ENCODE measurements around the gene TEKTIP1.
"Not testable (repeated sequence)": the region's sequence is repeated elsewhere in the genome, so short reads cannot be mapped to it uniquely, and the experiment has no call there.

Gene TEKTIP1

DNA sequence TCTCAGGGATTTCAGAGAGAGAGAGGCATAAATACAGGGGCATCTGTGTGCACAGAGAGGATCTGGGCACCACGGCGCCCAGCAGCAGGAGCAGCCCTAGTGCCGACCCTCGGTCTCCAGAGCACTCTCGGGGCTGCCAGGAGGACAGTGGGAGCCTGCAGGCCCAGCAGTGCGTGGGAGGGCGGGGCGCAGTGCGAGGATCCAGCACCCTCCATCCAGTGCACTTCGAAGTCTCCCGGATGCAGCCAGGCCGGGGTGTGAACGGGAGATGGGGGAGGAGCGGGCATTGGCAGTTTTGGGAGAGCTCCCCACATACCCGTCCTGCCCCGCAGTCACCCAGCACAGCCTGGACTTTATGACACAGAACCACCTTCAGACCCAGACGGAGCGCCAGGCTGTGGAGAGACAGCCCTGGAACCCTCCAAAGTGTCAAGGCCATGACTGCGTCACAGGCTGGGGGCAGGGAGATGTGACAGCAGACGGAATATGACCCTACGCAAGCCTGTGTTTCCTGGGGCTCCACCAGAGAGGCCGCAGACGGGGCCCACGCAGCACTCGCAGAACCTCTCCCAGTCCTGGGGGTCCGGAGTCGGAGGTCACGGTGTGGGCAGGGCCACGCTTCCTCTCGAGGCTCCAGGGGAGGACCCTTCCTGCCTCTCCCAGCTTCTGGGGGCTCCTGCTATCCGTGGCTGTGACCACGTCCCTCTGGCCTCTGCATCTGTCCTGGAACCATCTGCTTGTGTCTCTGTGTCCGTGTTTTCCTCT, 14.7 kb upstream of the TEKTIP1 start:
- DNase-seq, result no peak

DNA sequence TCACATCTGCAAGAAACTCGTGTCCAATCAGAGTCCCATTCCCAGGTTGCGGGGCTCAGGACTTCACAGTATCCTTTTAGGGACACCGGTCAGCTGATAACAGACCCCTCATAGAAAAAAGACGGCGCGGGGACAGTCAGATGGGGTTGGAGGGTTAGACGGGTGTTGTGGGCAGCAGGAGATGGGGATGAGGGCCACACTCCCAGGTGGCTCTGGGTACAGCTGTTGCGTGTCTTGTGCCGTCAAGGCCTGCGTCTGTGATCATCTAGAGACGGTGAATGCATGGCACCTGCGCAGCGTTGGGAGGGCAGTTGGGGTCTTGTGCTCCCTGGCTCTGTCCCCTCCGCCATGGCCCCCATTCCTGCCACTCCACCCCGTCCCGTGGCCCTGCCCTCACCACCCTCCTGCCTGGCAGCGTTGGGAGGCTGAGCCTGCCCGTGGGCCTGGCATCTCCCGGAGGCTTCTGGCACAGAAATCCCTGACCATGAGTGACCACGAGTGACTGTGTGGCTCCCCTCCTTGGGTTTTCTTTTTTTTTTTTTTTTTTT, 14.0 kb upstream of the TEKTIP1 start:
- no peak for DNase-seq

DNA sequence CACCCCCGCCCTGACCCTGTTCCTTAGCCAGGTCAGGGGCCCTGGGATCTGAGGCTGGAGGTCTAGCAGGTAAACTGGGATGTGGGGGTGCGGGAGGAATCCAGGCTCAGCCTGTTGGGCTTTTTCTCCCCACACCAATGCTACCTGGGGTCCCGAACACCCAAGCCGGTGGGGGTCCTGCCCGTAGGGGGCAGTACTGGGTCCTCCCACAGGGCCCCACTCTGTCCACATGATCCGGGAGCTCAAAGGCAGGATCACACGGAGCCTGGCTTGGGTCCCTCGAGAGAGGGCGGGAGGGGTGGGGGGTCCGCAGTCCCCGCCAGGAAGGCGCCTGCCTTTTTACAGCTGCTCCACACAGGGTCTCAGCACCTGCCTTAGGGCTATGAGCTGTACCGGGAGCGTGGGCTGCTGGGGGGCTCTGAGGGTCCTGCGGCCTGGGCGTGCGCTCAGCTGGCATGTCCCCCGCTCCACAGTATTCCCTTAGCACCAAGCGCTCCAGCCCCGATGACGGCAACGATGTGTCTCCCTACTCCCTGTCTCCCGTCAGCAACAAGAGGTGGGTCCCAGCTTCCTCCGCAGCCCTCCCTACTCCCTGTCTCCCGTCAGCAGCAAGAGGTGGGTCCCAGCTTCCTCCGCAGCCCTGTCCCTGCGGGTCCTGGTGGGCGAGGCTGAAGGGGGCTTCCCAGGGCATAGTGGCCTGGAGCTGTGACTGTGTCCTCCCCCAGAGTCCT, 12.3 kb upstream of the TEKTIP1 start:
- DNase-seq, result no peak

DNA sequence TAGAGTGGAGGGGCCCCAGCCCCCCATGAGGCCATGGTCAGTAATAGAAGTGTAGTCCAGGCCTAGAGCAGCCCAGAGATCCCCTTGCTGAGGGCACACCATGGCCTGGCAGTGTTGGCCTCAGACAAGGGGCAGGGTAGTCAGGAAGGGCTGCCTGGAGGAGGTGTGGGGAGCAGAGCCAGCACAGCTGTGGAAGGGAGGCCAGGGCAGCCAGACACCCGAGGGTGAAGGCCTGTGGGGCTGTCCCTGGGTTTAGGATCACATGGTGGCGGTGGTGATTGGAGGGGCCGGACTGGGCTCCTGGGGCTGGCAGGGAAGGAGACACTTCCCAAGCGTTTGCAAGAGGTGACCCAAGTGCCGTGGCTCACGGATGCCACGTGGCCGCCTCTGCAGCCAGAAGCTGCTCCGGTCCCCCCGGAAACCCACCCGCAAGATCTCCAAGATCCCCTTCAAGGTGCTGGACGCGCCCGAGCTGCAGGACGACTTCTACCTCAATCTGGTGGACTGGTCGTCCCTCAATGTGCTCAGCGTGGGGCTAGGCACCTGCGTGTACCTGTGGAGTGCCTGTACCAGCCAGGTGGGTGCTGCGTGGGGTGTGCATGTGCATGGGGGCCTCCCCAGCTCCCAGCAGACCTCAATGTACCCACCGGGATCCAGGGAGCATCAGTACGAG, 11.6 kb upstream of the TEKTIP1 start:
- DNase-seq, result no peak

DNA sequence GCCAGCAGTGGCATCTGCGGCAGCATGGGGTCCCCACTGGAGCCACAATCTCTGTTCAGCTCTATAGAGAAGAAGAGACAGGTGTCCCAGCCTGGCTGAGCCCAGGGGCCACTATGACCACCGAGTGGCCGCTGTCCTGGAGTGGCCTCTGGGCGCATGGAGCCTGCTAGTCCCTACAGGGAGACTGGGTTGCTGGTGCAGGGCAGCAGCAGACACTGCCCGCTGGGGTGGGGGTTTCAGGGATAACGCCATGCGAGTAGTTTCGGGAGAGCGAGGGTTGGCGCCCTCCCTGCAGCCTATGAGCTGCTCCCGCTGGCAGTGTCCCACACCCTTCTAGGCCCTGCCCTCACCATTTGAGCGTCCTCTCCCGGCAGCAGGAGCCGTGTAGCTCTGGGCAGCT, 10.9 kb upstream of the TEKTIP1 start:
- no peak for DNase-seq

DNA sequence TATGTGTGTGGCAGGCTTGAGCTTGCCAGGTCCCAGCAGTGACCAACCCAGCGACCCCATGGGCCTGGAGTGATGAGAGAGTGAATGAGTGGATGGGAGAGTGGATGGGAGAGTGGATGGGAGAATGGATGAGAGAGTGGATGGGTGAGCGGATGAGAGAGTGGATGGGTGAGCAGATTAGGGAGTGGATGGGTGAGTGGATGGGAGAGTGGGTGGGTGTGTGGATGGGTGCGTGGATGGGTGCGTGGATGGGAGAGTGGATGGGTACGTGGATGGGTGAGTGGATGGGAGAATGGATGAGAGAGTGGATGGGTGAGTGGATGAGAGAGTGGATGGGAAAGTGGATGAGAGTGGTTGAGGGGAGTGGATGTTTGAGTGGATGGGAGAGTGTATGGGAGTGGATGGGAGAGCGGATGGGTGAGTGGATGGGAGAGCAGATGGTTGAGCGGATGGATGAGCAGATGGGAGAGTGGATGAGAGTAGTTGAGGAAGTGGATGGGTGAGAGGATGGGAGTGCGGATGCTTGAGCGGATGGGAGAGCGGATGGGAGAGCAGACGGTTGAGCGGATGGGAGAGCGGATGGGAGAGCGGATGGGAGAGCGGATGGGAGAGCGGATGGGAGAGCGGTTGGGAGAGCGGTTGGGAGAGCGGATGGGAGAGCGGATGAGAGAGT, 10.3 kb upstream of the TEKTIP1 start:
- no peak for DNase-seq

DNA sequence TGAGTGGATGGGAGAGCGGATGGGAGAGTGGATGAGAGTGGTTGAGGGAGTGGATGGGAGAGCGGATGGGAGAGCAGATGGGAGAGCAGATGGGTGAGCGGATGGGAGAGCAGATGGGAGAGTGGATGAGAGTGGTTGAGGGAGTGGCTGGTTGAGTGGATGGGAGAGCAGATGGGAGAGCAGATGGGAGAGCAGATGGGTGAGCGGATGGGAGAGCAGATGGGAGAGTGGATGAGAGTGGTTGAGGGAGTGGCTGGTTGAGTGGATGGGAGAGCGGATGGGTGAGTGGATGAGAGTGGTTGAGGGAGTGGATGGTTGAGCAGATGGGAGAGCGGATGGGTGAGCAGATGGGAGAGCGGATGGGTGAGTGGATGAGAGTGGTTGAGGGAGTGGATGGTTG, 9.7 kb upstream of the TEKTIP1 start:
- not testable (repeated sequence) for DNase-seq

DNA sequence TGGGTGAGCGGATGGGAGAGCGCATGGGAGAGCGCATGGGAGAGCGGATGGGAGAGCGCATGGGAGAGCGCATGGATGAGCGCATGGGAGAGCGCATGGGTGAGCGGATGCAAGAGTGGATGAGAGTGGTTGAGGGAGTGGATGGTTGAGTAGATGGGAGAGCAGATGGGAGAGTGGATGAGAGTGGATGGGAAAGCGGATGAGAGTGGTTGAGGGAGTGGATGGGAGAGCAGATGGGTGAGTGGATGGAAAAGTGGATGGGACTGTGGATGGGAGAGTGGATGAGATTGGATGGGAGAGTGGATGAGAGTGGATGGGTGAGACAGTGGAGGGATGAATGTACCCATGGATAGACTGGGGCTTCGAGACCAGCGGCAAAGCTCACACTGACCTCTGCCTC, 8.6 kb upstream of the TEKTIP1 start:
- no peak for DNase-seq

DNA sequence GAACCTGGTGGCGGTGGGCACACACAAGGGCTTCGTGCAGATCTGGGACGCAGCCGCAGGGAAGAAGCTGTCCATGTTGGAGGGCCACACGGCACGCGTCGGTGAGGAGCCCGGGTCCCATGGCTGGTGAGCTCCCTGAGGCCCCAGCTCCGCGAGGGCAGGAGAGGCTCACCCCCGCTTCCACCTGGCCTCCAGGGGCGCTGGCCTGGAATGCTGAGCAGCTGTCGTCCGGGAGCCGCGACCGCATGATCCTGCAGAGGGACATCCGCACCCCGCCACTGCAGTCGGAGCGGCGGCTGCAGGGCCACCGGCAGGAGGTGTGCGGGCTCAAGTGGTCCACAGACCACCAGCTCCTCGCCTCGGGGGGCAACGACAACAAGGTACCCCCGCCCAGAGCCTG, 7.3 kb upstream of the TEKTIP1 start:
- DNase-seq, result no peak

DNA sequence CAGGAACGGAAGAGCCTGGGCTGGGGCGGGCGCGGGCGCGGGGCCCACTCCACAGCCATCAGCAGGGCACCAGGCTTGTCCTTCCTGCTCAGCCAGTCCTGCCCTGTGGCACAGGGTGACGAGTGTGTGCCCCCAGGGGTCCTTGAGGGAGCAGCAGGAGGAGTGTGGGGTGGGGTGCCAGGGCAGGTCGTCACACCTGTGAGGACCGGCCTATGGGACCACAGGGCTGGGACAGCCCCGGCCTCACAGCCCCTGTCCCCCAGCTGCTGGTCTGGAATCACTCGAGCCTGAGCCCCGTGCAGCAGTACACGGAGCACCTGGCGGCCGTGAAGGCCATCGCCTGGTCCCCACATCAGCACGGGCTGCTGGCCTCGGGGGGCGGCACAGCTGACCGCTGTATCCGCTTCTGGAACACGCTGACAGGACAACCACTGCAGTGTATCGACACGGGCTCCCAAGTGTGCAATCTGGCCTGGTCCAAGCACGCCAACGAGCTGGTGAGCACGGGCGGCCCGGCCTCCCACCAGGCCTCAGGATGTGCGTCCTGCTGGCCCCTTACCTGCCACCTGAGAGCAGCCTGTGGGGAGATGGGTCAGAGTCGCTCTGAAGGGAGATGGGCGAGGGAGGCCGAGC, 6.7 kb upstream of the TEKTIP1 start:
- DNase-seq, result no peak

DNA sequence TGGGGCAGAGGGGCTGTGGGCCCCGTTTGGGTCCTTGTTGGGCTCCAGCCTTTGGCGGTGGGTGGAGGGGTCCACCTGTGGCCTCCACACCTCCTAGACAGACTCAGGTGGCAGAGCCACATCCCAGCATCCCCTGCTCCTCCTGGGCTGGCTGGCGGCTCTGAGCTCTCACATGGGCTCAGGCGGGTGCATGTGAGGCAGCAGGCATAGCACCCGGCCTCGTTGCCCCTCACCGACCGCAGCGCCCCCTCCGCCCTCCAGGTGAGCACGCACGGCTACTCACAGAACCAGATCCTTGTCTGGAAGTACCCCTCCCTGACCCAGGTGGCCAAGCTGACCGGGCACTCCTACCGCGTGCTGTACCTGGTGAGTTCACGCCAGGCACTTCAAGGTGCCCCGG, 5.9 kb upstream of the TEKTIP1 start:
- no peak for DNase-seq

DNA sequence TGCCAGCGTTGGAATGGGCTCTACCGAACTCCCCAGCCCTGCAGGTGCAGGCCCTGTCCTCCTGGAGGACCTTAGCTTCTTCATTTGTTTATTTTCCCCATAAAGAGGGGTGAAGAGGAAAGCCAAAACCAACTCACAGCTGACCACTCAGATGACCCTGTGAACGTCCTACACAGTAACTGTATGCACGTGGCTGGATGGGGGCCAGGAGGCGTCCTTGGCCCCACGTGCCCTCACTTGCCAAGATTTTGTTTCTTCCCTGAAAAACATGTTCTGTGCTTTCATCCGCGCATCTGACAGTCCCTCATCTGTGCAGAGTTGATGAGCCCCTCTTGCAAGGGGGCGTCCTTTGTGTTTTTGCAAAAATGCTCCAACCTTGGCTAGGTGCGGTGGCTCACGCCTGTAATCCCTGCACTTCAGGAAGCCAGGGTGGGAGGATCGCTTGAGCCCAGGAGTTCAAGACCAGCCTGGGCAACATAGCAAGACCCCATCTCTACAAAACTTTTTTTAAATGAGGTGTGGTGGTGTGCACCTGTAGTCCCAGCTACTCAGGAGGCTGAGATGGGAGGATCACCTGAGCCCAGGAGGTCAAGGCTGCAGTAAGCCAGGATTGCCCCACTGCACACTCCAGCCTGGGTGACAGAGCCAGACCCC, 5.3 kb upstream of the TEKTIP1 start:
- DNase-seq, result no peak

DNA sequence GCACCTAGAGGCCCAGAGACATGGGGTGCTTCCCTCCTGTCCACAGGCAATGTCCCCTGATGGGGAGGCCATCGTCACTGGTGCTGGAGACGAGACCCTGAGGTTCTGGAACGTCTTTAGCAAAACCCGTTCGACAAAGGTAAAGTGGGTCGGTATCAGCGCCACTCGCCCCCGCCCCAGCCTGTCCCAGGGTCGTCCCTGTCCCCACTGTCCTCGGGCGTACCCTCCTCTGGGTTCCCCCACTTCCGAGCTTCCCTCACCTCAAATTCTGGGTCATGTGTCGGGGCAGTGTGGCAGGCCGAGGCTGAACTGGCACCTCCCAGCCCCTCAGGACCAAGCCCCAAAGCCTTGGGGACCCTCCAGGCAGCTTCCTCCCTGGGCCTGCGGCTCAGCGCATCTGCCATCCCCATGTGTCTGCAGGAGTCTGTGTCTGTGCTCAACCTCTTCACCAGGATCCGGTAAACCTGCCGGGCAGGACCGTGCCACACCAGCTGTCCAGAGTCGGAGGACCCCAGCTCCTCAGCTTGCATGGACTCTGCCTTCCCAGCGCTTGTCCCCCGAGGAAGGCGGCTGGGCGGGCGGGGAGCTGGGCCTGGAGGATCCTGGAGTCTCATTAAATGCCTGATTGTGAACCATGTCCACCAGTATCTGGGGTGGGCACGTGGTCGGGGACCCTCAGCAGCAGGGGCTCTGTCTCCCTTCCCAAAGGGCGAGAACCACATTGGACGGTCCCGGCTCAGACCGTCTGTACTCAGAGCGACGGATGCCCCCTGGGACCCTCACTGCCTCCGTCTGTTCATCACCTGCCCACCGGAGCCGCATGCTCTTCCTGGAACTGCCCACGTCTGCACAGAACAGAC, 4.4 kb upstream of the TEKTIP1 start:
- no peak for DNase-seq

DNA sequence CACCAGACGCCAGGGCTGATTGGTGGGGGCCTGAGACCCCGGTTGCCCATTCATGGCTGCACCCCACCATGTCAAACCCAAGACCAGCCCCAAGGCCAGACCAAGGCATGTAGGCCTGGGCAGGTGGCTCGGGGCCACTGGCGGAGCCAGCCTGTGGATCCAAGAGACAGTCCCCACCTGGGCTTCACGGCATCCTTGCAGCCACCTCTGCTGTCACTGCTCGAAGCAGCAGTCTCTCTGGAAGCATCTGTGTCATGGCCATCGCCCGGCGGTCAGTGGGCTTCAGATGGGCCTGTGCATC, 3.8 kb upstream of the TEKTIP1 start:
- DNase-seq, result no peak

DNA sequence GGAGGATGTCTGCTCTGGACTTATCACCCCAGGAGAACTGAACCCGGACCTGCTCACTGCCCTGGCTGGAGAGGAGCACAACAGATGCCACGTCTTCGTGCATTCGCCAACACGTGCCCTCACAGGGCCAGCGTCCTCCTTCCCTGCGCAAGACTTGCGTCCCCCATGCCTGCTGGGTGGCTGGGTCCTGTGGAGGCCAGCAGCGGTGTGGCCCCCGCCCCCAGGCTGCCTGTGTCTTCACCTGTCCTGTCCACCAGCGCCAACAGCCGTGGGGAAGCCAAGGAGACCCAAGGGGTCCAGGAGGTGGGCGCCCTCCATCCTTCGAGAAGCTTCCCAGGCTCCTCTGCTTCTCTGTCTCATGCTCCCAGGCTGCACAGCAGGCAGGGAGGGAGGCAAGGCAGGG, 3.4 kb upstream of the TEKTIP1 start:
- DNase-seq, result no peak

DNA sequence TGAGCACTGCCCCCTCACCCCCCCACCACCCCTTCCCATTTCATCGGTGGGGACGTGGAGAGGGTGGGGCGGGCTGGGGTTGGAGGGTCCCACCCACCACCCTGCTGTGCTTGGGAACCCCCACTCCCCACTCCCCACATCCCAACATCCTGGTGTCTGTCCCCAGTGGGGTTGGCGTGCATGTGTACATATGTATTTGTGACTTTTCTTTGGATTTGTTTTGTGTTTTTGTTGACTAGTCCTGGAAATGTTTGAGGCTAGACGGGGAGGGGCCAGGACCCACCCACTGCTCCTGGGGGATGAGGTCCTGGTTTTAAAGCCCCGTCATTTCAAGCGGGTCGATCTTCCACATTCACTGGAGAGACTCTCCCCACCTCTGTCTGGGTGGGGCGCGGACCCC, 3.0 kb upstream of the TEKTIP1 start:
- DNase-seq, result no peak

DNA sequence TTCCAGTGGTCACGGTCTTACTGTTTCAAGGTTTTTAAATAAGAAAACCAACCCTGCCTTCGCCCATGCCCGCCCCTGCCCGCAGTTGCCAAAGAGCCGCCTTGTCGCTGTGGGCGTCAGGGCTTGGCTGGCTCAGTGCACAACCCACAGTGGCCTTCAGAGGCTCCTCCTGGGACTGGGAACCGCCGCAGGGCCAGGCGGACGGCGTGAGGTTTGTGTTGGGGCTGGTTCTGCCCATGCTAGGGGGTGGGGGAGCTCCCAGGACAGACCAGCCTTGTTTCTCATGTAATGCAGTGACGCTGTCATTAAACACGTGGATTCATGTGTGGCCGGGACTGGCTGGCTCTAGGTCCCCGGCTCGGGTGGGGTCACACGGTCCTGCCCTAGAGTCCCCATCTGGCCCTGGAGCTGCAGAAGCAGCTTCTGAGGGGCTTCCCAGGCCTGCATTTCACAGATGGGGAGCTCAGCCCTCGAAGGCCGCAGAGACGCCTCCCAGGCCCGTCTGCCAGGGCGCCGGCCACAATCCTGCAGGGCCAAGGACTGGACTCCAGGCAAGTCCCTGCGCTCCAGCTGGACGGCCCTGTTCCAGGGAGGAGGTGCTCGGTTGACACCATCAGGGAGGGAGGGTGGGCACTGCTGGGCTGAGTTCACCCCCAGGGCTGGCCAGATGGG, 2.4 kb upstream of the TEKTIP1 start:
- DNase-seq, result no peak

DNA sequence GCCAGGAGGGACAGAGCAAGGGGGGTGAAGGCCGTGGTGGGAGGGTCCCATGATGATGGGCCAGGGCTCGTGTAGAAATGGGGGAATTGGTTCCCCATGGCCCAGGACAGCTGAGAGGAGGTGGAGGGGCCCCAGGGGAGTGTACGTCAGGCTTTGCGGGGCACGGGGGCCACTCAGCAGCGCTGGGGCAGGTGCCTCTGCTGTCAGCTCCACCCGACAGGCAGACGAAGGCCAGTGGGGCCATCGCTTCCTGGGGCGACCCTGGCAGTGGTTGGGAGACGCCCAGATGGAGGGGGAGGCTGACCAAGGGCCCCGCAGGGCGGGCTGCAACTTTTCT, 1.9 kb upstream of the TEKTIP1 start:
- DNase-seq, result no peak

DNA sequence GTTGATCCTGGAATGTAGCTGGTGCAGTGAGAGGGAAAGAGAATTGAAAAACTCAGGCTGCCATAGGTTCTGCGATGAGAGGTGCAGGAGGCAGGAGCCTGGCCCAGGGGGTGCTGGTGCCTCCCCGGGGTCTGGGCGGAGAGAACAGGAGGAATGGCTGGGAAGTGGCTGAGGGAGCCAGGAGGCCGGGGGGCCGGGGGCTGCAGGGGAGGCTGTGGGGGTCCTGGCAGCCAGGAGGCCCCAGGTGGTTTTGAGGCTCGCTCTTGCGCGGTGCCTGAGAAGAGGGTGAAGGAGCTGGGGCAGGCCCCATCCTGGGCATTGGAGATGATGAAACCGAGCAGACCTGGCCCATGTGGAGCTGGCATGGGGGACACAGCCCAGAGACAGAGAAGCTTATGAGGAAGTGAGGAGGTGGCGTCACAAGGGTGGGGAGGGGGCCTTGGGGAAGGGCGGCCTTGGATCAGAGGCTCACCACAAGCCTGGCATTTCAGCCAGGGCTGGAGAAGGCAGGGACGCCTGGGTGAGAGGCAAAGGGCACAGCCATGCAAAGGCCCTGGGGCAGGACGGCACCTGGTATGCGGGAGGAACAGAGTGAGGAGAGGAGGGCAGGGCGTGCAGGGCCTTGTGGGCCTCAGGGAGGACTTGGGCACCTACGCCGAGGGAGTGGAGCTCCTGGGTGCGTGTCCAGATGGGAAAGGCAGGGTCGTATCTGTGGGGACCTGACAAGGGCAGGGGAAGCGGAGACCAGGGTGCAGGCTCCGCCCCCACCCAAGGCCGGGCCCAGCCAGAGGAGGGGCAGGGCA, 1.3 kb upstream of the TEKTIP1 start:
- DNase-seq, result no peak

All from NCI-H774 (cell line).